ENCODE data around the gene FOXO3.
A peak's percentile ranks its signal among the peaks of the same experiment; 100 is the strongest.
"Not testable (repeated sequence)": the region's sequence is repeated elsewhere in the genome, so short reads cannot be mapped to it uniquely, and the experiment has no call there.

Gene FOXO3
- total RNA-seq, result 71.1 to 85.4 reads per million in 2 donors

DNA sequence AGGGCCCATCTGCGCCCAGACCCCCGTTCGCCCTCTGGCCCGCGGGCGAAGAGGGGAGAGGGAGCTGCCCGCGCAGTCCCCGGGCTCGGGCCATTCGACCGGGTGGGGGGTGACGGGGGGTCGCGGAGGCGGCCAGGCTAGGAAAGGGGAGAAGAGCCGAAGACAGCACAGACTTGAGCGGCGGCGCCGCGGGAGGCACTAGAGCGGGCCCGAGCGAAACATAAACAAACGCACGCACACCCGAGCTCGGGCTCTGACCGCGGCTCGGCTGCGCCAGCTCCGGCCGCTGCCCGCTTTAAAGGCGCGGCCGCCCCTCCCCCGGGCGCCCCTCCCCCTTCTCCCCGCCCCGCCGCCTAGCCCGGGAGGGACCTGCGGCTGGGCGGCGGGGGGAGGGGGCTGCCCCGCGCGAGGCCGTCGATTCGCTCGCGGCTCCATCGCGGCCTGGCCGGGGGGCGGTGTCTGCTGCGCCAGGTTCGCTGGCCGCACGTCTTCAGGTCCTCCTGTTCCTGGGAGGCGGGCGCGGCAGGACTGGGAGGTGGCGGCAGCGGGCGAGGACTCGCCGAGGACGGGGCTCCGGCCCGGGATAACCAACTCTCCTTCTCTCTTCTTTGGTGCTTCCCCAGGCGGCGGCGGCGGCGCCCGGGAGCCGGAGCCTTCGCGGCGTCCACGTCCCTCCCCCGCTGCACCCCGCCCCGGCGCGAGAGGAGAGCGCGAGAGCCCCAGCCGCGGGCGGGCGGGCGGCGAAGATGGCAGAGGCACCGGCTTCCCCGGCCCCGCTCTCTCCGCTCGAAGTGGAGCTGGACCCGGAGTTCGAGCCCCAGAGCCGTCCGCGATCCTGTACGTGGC, at the start of gene FOXO3:
Gene FOXO3 (plus strand): TSS at position 455 of the 846 bp plus-strand sequence. CDS start 292 bp downstream, at position 747.
- peak; percentile 67 for DNase-seq

DNA sequence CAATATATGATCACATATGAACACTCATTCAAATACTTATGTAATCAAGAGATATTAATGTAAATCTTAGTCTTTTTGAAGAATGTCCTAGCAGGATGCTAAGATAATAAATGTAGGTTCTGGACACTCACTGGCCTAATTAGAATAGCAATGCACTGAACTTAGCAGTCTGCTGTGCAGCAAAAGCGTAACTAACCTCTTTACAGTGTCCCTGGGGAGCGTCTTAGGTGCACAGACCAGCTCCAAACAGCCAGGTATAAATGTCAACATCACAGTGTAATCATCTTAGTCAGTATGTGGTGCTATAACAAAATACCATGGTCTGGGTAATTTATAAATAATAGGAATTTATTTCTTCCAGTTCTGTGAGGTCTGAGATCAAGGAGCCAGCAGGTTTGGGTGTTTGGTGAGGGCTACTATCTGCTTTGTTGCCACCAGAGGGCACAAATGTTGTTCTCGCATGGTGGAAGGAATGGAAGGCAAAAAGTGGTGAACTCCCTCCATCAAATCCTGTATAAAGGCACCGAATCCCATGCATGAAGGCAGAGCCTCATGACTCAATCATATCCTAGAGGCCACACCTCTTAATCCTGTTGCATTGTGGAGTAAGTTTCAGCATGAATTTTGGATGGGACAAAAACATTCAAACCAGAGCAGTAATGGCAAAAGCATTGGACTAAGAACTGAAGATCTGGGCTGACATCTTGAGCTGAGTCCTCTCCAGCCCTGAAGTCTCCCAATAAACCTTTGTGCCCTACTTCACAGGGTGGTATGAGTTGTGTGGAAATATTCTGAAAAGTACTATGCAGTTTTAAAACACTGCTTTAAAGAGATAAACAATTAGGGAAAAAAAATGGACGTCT, 41.8 kb upstream of the FOXO3 start:
- DNase-seq, result no peak

DNA sequence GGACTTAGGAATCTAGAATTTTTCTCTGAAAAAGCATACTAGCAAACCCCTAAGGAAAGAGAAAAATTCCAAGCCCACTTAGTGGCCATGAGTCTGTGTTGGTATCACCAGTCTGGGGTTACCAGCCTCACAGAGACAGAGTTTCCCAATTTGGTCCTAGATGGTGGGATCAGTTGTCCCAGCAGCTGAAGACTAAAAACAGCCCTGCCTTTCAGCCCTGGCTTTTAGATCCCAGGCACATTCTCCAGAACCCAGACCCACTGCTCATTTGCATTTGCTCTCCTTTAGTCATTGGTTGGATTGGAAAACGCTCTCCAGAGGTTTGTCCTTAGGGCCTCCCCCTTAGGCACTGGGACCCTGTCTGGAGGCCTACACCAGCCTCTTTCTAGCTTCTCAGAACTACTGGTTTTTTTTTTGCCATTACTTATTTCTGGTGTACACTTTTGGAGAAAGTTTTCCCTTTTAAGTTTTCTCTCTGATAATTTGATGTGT, 39.1 kb upstream of the FOXO3 start:
- DNase-seq, result no peak

DNA sequence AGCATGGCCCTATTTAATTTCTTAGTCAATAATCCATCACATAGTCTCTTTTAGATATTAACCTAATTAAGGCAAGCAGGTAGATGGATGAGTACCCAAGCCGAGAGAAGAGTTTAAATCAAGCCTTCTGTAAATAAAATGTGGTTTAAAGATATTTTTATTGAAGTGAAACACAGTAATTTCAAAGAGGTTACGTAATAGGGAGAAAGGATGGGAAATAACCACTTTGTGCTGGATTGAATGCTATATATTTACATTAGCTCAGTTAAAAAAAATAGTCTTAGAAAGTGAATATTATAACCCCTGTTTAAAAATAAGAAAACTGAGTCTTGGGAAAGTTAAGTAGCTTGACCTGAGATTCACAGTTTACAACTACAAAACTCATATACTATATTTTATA, 37.0 kb upstream of the FOXO3 start:
- no peak for DNase-seq

DNA sequence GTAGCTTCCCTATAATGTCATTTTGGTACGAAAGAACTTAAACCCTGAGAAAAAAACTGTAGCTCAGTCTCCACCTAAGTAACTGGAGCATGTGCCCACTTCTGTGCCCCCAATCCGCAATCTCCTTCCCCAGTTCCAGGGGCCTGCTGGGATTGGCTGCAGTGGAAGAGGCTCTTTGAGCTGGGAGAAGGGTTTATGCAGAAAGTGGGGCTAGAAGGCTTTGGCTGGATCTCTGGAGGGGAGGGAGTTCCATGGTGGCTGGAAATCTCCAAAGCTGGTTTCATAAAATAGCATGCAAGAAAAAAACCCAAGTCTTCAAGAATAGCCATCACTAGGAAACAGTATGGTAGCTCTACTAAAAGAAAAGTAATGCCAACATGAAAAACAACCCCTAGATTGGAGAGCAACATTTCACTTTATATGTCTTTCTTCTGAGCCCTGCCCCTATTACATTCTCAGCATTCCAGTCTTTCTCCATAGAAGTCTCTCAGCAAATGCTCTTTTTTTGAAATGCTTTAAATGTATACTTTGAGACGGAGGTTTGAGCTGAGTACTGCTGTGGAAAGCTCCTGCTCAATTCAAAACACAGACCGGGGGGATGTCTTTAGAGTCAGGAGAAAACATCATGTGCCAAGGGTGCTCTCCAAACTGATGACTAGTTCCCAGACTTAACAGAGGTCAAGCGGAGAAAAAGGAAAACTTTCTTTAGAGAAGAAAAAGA, 36.0 kb upstream of the FOXO3 start:
- no peak for DNase-seq

DNA sequence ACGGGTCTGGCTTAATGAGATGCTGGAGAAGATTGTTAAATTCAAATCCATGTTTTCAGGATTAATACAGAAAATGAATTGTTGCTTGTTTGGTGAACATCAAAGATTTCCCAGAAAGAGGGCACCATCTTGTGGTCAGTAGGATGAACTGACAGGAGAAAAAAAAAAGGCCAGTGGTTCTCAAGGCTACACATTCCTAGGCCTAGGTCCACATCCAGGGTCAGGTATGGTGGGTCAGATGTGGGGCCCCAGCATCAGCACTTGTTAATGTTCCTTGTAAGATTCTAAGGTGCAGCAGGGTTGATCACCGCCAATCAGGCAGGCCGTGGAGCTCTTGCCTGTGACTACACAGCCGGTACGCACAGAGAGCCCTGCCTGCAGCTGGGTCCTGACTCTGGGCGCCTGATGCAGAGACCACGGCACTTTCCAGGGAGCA, 34.0 kb upstream of the FOXO3 start:
- no peak for DNase-seq

DNA sequence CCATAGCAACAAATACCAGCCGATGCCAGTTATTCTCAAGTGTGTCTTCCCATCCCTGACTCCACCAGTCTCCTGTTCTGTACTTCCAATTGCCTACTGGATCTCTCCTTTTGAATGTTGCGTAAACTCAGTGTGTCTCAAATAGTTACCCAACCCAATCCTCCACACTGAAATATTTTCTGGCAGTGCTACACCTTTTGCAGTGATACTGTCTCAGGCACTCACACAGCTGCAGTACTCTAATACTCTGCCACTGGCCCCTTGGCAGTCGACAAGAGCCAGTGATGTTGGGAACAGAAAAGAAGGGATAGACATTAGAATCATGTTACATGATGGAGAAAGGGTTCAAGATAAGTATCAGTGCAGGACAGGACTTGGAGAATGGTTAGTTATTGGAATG, 31.8 kb upstream of the FOXO3 start:
- no peak for DNase-seq

DNA sequence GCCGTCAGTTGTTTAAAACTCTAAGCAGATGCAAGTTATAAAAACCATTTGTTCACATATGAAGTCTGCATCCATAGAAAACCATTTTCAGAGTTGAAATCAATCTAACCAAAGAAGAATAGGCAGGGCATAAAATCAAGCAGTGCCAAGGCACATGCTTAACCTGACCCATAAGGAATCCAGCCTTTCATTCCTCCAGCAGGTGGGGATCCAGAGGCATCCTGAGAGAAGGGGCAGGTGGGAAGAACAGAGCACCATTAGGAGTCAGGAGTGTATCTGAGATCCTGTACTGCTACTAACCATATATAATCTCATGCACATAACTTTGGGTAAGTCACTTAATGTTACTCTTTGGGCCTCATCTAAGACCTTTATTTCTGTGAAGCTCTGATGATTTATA, 29.4 kb upstream of the FOXO3 start:
- no peak for DNase-seq

DNA sequence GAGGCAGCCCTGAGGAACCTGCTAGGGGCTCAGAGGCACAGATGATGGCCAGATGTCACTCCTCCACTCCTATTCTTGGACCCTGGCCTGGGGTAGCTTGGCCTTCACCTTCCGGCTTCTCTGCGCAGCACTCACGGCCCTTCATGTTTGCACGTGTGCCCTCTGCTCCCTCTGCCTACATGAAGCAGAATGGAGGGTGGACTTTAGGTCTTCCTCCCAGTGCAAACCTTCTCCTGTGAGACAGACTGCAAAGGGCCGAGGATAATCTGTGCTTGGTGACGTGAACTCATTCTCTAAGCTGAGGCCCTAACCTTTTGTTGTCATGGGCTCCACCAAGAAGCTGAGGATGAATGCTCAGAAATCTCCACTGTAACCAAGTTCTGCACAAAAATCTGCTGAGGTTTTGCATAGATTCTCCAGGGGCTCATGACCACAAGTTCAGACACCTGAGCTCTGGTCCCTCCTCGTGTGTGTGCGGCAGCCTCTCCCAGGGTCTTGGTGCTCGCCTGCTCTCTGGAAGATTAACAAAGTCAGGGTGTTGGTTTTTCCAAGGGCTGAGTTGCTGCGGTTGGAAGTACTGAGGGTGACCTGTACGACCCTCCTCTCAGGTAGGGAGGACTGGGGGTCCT, 25.5 kb upstream of the FOXO3 start:
- DNase-seq, result no peak

DNA sequence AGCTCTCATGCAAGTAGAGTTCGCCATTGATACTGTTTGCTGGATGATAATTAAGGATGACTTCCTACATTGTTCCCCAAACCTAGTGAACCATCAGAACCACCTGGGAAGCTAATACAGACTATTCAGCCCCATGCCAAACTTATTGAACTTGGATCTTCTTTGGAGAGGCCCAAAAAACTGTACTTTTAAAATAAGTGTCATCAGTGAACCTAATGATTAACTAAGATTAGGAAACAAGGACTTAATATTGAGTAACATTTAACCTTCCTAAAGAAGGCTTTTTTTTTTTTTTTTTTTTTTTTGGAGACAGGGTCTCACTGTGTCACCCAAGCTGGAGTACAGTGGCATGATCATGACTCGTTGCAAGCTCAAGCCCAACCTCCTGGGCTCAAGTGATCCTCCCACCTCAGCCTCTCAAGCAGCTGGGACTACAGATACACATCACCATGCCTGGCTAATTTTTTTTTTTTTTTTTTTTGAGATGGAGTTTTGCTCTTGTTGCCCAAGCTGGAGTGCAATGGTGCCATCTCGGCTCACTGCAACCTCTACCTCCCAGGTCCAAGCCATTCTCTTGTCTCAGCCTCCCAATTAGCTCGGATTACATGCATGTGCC, 24.7 kb upstream of the FOXO3 start:
- not testable (repeated sequence) for DNase-seq

DNA sequence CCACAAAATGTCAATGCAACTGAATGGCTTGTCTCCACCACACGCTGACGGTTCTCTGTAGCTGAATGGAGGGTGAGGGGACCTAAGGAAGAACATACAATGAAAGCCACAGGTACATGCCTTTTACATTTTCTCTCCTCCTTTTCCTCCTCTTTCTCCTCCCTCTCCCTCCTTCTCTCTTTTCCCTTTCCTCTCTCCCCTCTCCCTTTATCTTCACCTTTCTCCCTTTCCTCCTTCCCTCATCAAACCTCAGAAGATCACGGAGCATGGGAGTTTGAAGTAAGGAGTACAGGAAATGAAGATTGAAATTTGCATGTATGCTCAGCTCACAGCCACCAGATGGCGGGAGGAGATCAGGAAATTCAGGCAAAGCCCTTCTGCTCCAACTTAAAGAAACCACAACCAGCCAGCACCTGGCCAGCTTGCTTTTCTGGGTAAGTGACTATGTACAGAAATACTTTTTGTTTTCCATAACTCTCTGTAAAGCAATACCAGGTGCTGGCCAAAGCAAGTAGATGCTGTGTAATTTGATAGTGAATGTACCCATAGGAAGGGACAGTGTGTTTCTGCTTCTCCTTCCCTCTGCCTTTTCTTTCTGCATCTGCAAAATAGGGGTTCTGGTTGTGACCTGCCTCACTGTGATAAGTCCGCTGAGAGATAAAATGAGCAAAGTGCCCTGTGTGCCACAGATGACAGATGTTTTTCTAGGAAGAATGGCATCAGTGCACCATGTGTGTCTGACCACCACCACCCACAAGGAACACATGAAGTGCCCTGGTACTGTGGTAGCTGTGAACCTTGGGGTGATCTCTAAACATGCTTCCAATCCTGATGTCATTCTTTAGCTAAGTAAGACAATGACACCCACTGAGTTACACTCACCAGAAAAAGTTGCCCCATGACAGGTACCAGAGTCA, 18.6 kb upstream of the FOXO3 start:
- DNase-seq, result peak; percentile 58

DNA sequence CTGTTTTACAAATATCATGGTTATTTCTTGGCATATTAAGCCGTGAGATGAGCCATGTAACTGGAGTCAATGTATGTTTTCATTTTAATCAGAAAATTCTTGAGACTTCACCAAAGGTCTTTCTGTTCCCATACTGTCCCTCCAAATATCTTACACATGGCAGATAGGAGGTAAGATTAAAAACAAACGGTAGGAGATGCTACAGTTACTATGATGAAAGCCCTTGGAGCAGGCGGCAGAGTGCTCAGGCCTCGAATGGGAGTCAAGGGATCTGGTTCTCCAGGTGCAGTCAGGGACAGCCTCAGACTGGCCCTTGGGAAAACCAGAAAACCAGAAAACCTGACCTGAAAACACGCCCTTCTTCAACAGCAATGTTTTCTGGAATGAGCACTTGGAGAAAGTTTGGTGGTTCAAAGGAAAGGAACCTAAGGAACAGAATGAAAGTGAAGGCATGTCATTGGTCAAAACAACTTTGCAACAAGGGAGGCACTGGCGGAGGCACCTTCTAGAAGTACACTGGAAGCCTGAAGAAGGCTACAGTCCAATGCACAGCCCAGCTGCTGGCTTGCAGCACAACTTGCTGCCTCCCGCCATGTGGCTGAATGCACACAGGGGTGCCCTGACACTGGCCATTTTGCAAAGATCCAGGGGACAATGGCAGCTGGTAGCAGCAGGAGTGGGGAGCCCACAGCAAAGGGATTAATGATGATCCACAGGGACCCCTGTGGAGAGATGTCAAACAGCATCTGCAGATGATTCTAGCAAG, 17.4 kb upstream of the FOXO3 start:
- DNase-seq, result no peak

DNA sequence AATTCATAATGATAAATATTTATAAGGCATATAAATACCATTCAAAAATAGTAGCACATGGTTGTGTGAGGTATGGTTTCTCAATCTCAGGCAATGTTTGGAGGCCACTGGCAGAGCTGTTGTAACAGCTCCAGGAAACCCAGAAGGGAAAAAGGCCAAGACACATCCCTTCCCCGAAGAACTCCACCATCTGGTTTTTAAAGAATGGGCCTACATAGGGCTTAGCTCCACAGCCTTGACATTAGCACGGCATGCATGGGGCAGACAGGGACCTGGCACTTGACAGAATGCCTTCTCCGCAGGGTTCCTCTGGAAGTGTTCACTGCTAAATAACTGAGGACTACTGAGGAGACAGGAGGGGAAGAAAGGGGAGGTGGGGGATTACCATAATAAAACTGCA, 16.1 kb upstream of the FOXO3 start:
- DNase-seq, result no peak

DNA sequence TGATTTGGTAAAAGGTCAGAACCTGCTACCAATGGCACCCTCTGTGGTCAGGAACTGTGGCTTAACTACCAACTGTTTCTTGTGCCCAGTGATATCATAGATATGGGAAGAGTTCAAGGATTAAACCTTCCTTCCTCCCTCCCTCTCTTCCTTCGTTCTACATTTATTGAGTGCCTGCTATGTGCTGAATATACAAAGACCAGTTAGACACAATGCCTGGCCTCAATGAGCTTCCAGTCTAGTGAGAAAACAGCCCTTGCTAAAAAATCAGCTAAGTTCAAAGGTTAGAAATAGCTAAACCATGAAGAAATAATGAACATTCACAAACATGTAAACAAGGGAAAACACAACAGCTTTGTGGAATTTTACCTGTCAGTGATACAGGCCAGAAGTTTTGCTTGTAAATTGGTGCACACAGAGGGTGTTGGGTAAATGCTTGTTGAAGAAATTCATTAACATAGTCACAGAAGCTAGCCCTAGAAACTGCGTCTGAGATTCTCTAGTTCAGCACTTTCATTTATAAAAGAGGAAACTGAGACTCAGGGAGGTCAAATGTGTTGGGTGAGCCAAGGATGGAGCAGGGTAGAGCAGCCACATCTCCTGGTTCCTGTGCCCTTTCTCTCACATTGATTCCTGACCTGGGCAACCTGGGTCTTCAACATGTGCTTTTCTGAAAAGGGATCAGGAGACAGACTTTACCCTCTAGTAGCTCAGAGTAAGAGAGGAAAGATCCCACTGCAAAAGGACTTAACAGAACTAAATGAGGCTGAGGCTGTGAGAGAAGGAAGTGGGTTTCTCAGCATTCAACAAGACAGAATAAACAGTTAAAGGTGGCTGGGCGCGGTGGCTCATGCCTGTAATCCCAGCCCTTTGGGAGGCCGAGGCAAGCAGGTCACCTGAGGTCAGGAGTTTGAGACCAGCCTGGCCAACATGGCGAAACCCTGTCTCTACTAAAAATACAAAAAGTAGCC, 14.4 kb upstream of the FOXO3 start:
- DNase-seq, result no peak

DNA sequence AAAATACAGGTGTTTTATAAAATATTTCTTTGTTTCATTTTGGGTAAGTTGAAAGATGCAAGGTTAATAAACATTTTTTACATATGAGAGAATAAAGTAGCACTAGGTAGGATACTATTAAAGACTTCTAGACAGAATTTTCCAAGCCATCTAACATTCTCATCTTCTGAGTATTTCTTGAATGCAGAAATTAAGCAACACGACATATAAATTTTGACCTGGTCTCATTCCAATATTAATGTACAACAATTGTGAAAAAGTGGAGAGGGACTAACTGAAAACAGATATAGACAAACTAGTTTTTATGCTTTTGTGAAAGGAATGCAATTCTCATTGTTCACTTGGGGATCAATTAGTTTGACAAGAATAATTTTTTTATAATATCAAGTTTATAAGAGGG, 11.5 kb upstream of the FOXO3 start:
- DNase-seq, result no peak

DNA sequence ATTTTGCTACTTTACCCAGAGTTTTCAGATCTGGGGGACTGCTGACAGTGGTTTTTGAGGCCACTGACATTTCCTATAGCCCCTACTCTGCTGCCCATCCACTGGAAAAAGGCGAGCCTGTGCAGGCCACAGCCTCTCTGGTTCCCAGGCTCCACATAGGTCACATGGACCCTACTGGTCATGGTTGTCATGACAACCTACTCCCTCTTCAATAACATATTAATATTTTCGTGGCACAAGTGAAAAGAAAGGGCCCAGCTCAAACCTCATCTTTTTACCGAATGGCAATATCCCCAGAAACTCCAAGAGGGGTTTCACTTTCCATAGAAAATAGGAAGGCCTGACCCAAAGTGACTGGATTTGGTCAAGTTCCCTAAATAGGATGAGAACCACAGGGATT, 11.0 kb upstream of the FOXO3 start:
- no peak for DNase-seq

DNA sequence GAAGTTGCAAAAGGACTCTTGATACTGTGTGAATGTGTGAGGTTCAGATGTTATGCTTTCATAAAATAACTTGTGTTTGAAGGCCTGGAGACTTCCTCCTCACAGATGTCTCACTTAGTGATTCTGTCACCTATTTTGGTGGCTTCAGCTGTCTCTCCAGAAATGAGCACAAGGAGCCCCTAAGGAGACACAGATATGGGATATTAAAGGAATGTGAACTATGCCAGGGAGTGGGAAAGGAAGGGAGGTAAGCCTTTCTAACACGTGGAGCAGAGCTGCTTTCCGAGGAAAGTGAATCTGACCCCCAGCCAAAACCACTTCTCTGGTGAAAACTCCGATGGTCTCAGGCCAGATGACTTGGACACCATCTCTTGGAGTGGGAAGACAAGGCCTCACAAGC, 10.5 kb upstream of the FOXO3 start:
- no peak for DNase-seq

DNA sequence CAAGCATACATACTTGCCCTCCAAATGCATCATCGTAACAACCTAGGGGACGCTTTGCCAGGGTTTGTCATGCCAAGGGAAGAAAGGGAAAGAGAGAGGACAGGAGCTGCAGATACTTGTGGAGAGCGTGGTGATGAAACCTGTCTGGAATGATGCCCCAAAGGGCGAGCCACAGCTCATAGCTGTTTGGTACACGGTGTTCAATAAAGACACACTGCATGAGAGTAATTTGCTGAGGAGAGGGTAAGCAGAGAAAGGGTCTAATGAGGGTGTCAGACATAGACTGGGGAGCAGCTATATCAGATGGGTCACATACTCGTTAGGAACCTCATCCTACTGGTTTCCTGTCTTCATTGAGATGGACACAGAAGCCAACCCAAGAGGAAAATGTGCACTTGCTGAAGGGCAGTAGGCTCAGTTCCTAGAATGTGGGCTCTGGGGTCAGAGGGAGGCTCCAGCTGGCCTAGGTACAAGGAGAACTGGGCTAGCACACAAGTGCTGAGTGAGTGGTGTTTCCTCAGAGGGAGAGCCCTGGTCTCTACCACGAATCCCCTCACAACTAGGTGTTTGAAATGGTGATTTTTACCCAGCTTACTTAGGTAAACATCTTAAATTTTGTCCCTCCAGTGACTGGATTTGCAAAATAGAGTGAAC, 5.2 kb upstream of the FOXO3 start:
- no peak for DNase-seq

All from T-helper 9 cell (primary cell).